CD14-positive monocyte (primary cell): ENCODE measurements around the gene PLXNA4. TPM values are rescaled to one million over a fixed set of nuclear protein-coding genes. Genes with fewer than 3 reads are reported as not detected.

Experiments used
- DNase-seq, 3 donors: peaks; one replicate each; pipeline ENCODE4 v3.0.0-alpha.2; 2011 to 2022
- H2AFZ ChIP-seq: 2 replicates; pipeline ENCODE4 v1.6.0; 2012; ENCODE audit warnings: mild to moderate bottlenecking, low read depth, low read length, inconsistent platforms; ENCODE audit not compliant: insufficient read depth, poor library complexity, severe bottlenecking
- H3K27ac ChIP-seq, 2 donors: 1 replicate in 1 of 2; 2 replicates in 1 of 2; pipeline ENCODE4 v1.5.1; 2012 to 2013; ENCODE audit warnings: low read length in 2 of 2, control low read depth in 1 of 2, inconsistent platforms in 1 of 2, low read depth in 1 of 2, mild to moderate bottlenecking in 1 of 2
- H3K27me3 ChIP-seq, 2 donors: one replicate each; pipeline versions ENCODE4 v1.6.0 to v1.6.1; 2011 to 2013; ENCODE audit warnings: low read length in 2 of 2; ENCODE audit not compliant: control insufficient read depth in 2 of 2, insufficient read depth in 2 of 2
- H3K36me3 ChIP-seq, 2 donors: replicated peaks in 1 of 2; 1 replicate in 1 of 2; 2 replicates in 1 of 2; pipeline versions ENCODE4 v1.5.1 to v1.6.1; 2012 to 2013; ENCODE audit warnings: low read length in 2 of 2, control low read depth in 1 of 2, inconsistent platforms in 1 of 2, mild to moderate bottlenecking in 1 of 2; ENCODE audit not compliant: insufficient read depth in 2 of 2, control insufficient read depth in 1 of 2
- H3K4me1 ChIP-seq, 2 donors: 1 replicate in 1 of 2; 2 replicates in 1 of 2; pipeline versions ENCODE4 v1.5.1 to v1.6.1; 2012 to 2013; ENCODE audit warnings: low read length in 2 of 2, control low read depth in 1 of 2, inconsistent platforms in 1 of 2, mild to moderate bottlenecking in 1 of 2, moderate library complexity in 1 of 2; ENCODE audit not compliant: insufficient read depth in 2 of 2, control insufficient read depth in 1 of 2
- H3K4me2 ChIP-seq: replicated peaks from 2 replicates; pipeline ENCODE3; 2012; ENCODE audit warnings: low read length, moderate library complexity, mild to moderate bottlenecking; ENCODE audit not compliant: poor library complexity, severe bottlenecking; ENCODE audit errors: extremely low read depth
- H3K4me3 ChIP-seq, 3 experiments: fragments of 200-600 bp in 1 of 3; sonication (generic) in 1 of 3; replicated peaks in 1 of 3; 1 replicate in 2 of 3; 2 replicates in 1 of 3; pipeline ENCODE4 v1.5.1; 2011 to 2013; ENCODE audit warnings: low read length in 3 of 3, mild to moderate bottlenecking in 3 of 3, control low read depth in 2 of 3, low read depth in 2 of 3, inconsistent platforms in 1 of 3, moderate library complexity in 1 of 3
- H3K79me2 ChIP-seq: 2 replicates; pipeline ENCODE4 v1.6.0; 2012; ENCODE audit warnings: mild to moderate bottlenecking, control low read depth, inconsistent platforms, low read length, moderate library complexity; ENCODE audit not compliant: insufficient read depth
- H3K9ac ChIP-seq: 2 replicates; pipeline ENCODE4 v1.6.0; 2017; ENCODE audit warnings: low read length, mild to moderate bottlenecking; ENCODE audit not compliant: insufficient read depth, poor library complexity, severe bottlenecking
- H3K9me3 ChIP-seq, 2 donors: replicated peaks in 1 of 2; 1 replicate in 1 of 2; 2 replicates in 1 of 2; pipeline versions ENCODE4 v1.5.1 to v1.6.1; 2012 to 2013; ENCODE audit warnings: low read length in 2 of 2, control low read depth in 1 of 2; ENCODE audit not compliant: control insufficient read depth in 1 of 2, insufficient read depth in 1 of 2
- H4K20me1 ChIP-seq: 2 replicates; pipeline ENCODE4 v1.6.0; 2012; ENCODE audit warnings: mild to moderate bottlenecking, low read length, control low read depth, moderate library complexity; ENCODE audit not compliant: insufficient read depth
- H3K27ac Mint-ChIP-seq, 7 donors: one replicate each; pipeline ENCODE4 v1.8.0; 2020; ENCODE audit warnings: mild to moderate bottlenecking in 7 of 7, mixed read lengths in 7 of 7, moderate library complexity in 6 of 7, inconsistent platforms in 2 of 7
- H3K27me3 Mint-ChIP-seq, 3 donors: one replicate each; pipeline ENCODE4 v1.8.0; 2021 to 2022; ENCODE audit warnings: low read depth in 3 of 3, mild to moderate bottlenecking in 3 of 3, mixed read lengths in 3 of 3, moderate library complexity in 3 of 3, inconsistent platforms in 1 of 3
- H3K36me3 Mint-ChIP-seq, 2 donors: one replicate each; pipeline ENCODE4 v1.8.0; 2020; ENCODE audit warnings: mixed read lengths in 2 of 2, inconsistent platforms in 1 of 2, mild to moderate bottlenecking in 1 of 2
- H3K4me1 Mint-ChIP-seq: one replicate; pipeline ENCODE4 v1.8.0; 2020; ENCODE audit warnings: mild to moderate bottlenecking, mixed read lengths
- H3K4me3 Mint-ChIP-seq, 2 donors: one replicate each; pipeline ENCODE4 v1.8.0; 2020; ENCODE audit warnings: mild to moderate bottlenecking in 2 of 2, mixed read lengths in 2 of 2, moderate library complexity in 1 of 2
- H3K9me3 Mint-ChIP-seq, 7 donors: one replicate each; pipeline ENCODE4 v1.8.0; 2020 to 2022; ENCODE audit warnings: mixed read lengths in 7 of 7, mild to moderate bottlenecking in 6 of 7, moderate library complexity in 6 of 7, inconsistent platforms in 2 of 7
- WGBS: methylation state at CpG from one replicate; pipeline ENCODE4 v1.1.5; 2013; ENCODE audit warnings: missing lambda C conversion rate; ENCODE audit not compliant: insufficient coverage; 5-methylcytosine and 5-hydroxymethylcytosine counted together
- intact Hi-C, 2 donors: fragments of 100-400 bp; cut with micrococcal nuclease; formaldehyde crosslinking; loops; one replicate each; pipeline versions ENCODE4 v1.15.0 to v1.15.1; 2023
- polyA plus RNA-seq, 3 donors: library from polyadenylated mRNA; depleted of rRNA in 1 of 3; unstranded in 2 of 3; stranded (reverse) in 1 of 3; fragments of 300-500 nt in 2 of 3; fragments of >200 nt in 1 of 3; fragmentation: Illumina TruSeq in 2 of 3; gene quantifications; 1 replicate in 2 of 3; 2 replicates in 1 of 3; pipeline ENCODE4 v1.2.3, GENCODE V29; 2012 to 2021
- TF ChIP-seq, protein P1 (sequence below): fragments of 200-600 bp; IDR thresholded peaks from one replicate; pipeline ENCODE4 v1.8.0; 2022; ENCODE audit warnings: antibody characterized with exemption, mild to moderate bottlenecking

PLXNA4 gene
- polyA plus RNA-seq, 3 donors = not detected

DNA sequence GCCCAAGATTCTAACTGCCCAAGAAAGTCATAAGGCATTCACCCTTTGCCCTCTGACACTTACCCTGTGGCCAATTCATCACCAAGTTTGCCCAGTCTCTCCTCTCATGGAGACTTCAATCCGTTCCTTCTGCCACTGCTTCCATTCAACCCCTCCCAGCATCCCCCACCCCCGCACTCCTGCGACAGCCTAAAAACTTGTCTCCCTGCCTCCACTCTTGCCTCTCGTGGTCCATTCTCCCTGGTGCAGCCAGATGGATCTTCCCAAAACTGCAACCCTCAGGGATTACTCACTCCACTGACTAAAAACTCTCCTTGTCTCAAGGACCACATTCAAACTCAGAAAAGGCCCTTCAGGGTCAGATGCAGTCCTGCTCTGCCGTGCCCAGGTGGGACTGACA, 32.3 kb upstream of the PLXNA4 start:
- Mint-ChIP-seq H3K9me3 (no peaks in the 10 kb centered on the region), H3K4me3 (no peak overlapping the region), H3K27ac (no peak overlapping the region), H3K27me3 (peaks cover 0 to 6% (median 1%) of the 10 kb centered on the region in 3 donors), H3K4me1 (no peaks in the 10 kb centered on the region), H3K36me3 (no peaks in the 10 kb centered on the region)
- no peak overlapping the region for H3K4me3 ChIP-seq
- TF ChIP-seq, protein P1, sequence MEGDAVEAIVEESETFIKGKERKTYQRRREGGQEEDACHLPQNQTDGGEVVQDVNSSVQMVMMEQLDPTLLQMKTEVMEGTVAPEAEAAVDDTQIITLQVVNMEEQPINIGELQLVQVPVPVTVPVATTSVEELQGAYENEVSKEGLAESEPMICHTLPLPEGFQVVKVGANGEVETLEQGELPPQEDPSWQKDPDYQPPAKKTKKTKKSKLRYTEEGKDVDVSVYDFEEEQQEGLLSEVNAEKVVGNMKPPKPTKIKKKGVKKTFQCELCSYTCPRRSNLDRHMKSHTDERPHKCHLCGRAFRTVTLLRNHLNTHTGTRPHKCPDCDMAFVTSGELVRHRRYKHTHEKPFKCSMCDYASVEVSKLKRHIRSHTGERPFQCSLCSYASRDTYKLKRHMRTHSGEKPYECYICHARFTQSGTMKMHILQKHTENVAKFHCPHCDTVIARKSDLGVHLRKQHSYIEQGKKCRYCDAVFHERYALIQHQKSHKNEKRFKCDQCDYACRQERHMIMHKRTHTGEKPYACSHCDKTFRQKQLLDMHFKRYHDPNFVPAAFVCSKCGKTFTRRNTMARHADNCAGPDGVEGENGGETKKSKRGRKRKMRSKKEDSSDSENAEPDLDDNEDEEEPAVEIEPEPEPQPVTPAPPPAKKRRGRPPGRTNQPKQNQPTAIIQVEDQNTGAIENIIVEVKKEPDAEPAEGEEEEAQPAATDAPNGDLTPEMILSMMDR = no peak
- DNase-seq = no peak
- H3K27ac ChIP-seq = no peak overlapping the region
- no peak overlapping the region for H2AFZ ChIP-seq
- H3K9ac ChIP-seq = no peak overlapping the region
- H3K4me1 ChIP-seq = no peaks in the 10 kb centered on the region
- H3K27me3 ChIP-seq = no peaks in the 10 kb centered on the region
- H4K20me1 ChIP-seq = no peaks in the 10 kb centered on the region
- intact Hi-C loops = no loop called here
- no peak overlapping the region for H3K4me2 ChIP-seq
- H3K79me2 ChIP-seq = no peaks in the 10 kb centered on the region
- 94% methylated on average over 5 of the region's 5 CpGs for WGBS
- H3K36me3 ChIP-seq = no peaks in the 10 kb centered on the region
- H3K9me3 ChIP-seq = no peaks in the 10 kb centered on the region

DNA sequence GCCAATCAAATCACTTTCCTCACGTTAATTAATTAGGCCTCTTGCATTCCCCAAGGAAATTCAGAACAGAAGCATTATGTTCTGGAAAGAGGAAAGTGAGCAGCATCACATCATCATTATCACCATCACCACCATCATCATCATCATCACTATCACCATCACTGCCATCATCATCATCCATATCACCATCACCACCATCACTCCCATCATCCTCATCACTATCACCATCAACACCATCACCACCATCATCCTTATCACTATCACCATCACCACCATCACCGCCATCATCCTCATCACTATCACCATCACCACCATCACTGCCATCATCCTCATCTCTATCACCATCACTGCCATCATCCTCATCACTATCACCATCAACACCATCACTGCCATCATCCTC, 31.4 kb upstream of the PLXNA4 start:
- H3K4me3 Mint-ChIP-seq = no peak overlapping the region
- Histone ChIP-seq H2AFZ (no peak overlapping the region), H3K9ac (no peak overlapping the region), H3K4me1 (no peaks in the 10 kb centered on the region), H3K9me3 (no peaks in the 10 kb centered on the region), H3K4me2 (no peak overlapping the region), H3K27me3 (no peaks in the 10 kb centered on the region), H3K79me2 (no peaks in the 10 kb centered on the region), H4K20me1 (no peaks in the 10 kb centered on the region), H3K4me3 (no peak overlapping the region), H3K36me3 (no peaks in the 10 kb centered on the region), H3K27ac (no peak overlapping the region)
- H3K27me3 Mint-ChIP-seq = peaks cover 0 to 5% (median 1%) of the 10 kb centered on the region in 3 donors
- H3K36me3 Mint-ChIP-seq = no peaks in the 10 kb centered on the region
- no peaks in the 10 kb centered on the region for H3K9me3 Mint-ChIP-seq
- TF ChIP-seq, protein P1 = no peak
- 92% methylated on average over 1 of the region's 2 CpGs for whole genome bisulfite sequencing
- intact Hi-C loops = no loop called here
- no peaks in the 10 kb centered on the region for H3K4me1 Mint-ChIP-seq
- H3K27ac Mint-ChIP-seq = no peak overlapping the region
- no peak for DNase-seq
